HEK293T (cell line): Measurements from ENCODE around the gene ZNF80.

ENCODE experiments used
- ARNT ChIP-seq: fragments of 450-650 bp; IDR thresholded peaks from 2 replicates; pipeline ENCODE4 v1.6.1; 2017; ENCODE audit warnings: mild to moderate bottlenecking
- BHLHE40 ChIP-seq: fragments of 450-650 bp; IDR thresholded peaks from 2 replicates; pipeline ENCODE4 v1.6.1; 2016; ENCODE audit warnings: mild to moderate bottlenecking, moderate library complexity, borderline replicate concordance
- CTBP1 ChIP-seq: fragments of 450-650 bp; IDR thresholded peaks from 2 replicates; pipeline ENCODE4 v1.6.1; 2016; ENCODE audit warnings: borderline replicate concordance
- ELF4 ChIP-seq: fragments of 450-650 bp; IDR thresholded peaks from 2 replicates; pipeline ENCODE4 v1.6.1; 2017; ENCODE audit warnings: antibody characterized with exemption
- FOXA1 ChIP-seq: fragments of 450-650 bp; IDR thresholded peaks from 2 replicates; pipeline ENCODE4 v1.6.1; 2016; ENCODE audit warnings: mild to moderate bottlenecking
- FOXK2 ChIP-seq: fragments of 450-650 bp; IDR thresholded peaks from 2 replicates; pipeline ENCODE4 v1.6.1; 2016; ENCODE audit warnings: mild to moderate bottlenecking
- L3MBTL2 ChIP-seq: fragments of 450-650 bp; conservative IDR thresholded peaks from 2 replicates; pipeline ENCODE4 v1.6.1; 2016; ENCODE audit warnings: mild to moderate bottlenecking
- LEF1 ChIP-seq: fragments of 450-650 bp; IDR thresholded peaks from 2 replicates; pipeline ENCODE4 v1.6.1; 2017; ENCODE audit warnings: mild to moderate bottlenecking, borderline replicate concordance
- SP1 ChIP-seq: fragments of 450-650 bp; IDR thresholded peaks from 2 replicates; pipeline ENCODE4 v1.6.1; 2017

DNA sequence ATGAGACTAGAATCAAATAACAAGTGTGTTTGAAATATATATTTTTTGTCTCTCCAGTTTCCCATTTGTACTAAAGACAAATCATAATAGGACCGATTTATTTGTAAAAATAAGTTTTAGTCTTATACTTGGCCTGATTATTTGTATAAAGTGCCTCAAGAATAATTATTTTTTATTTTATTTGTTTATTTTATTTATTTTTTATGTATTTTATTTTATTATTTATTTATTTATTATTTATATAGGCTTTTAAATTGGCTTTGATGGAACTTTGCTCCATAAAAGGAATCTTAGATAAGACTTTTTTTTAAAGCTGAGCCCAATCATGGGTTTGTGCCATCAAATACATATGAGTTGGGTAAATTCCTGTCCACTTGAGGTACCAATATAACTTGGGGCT, 22.2 kb upstream of the ZNF80 start:
- TF ChIP-seq FOXA1 (no peak), ELF4 (no peak), LEF1 (no peak), ARNT (no peak), BHLHE40 (no peak), CTBP1 (no peak), FOXK2 (no peak), L3MBTL2 (no peak), SP1 (no peak)
